KMS-11 (cell line): ENCODE data around the gene OR2T3.
"Not testable (repeated sequence)": the region's sequence is repeated elsewhere in the genome, so short reads cannot be mapped to it uniquely, and the experiment has no call there.

Source experiments
- H2AFZ ChIP-seq: fragments of 200-600 bp; sonication (generic); 2 replicates; pipeline ENCODE4 v1.6.1; 2016; ENCODE audit warnings: antibody characterized with exemption, mixed run types, low read depth
- H3K27ac ChIP-seq: fragments of 200-600 bp; sonication (generic); 2 replicates; pipeline ENCODE4 v1.6.1; 2016; ENCODE audit warnings: mild to moderate bottlenecking, mixed run types
- H3K27me3 ChIP-seq: fragments of 200-600 bp; sonication (generic); 2 replicates; pipeline ENCODE4 v1.6.1; 2017; ENCODE audit warnings: mild to moderate bottlenecking, low read depth, mixed run types, moderate library complexity; ENCODE audit not compliant: insufficient read depth
- H3K36me3 ChIP-seq: fragments of 200-600 bp; sonication (generic); 2 replicates; pipeline ENCODE4 v1.6.1; 2017; ENCODE audit warnings: mild to moderate bottlenecking, mixed run types; ENCODE audit not compliant: insufficient read depth
- H3K4me1 ChIP-seq: fragments of 200-600 bp; sonication (generic); 2 replicates; pipeline ENCODE4 v1.6.1; 2016; ENCODE audit warnings: mild to moderate bottlenecking, low read depth, mixed run types; ENCODE audit not compliant: poor library complexity, severe bottlenecking
- H3K4me2 ChIP-seq: fragments of 200-600 bp; sonication (generic); 2 replicates; pipeline ENCODE4 v1.7.0; 2016; ENCODE audit warnings: mild to moderate bottlenecking, mixed run types
- H3K4me3 ChIP-seq: fragments of 200-600 bp; sonication (generic); IDR thresholded peaks from 2 replicates; pipeline ENCODE4 v1.6.1; 2017; ENCODE audit warnings: low read depth, low read length, mixed read lengths; ENCODE audit not compliant: insufficient read depth
- H3K79me2 ChIP-seq: fragments of 200-600 bp; sonication (generic); 2 replicates; pipeline ENCODE4 v1.6.1; 2016; ENCODE audit warnings: low read depth, mixed run types; ENCODE audit not compliant: insufficient read depth
- H3K9ac ChIP-seq: fragments of 200-600 bp; sonication (generic); 2 replicates; pipeline ENCODE4 v1.6.1; 2016; ENCODE audit warnings: mild to moderate bottlenecking, mixed run types
- H4K20me1 ChIP-seq: fragments of 200-600 bp; sonication (generic); 2 replicates; pipeline ENCODE4 v1.6.1; 2016; ENCODE audit warnings: mild to moderate bottlenecking, mixed run types; ENCODE audit not compliant: insufficient read depth
- CTCF ChIP-seq: fragments of 200-600 bp; sonication (generic); conservative IDR thresholded peaks from 2 replicates; pipeline ENCODE4 v1.6.1; 2017; ENCODE audit warnings: low read depth, mild to moderate bottlenecking, antibody characterized with exemption, low read length, moderate library complexity, mixed read lengths

OR2T3 gene

GRCh38 chr1:248471154-248471553 lies 2.0 kb upstream of the OR2T3 start:
- TF ChIP-seq CTCF: no peak
- no peak overlapping the region for H2AFZ ChIP-seq
- no peaks in the 10 kb centered on the region for H3K79me2 ChIP-seq
- no peaks in the 10 kb centered on the region for H4K20me1 ChIP-seq
- no peaks in the 10 kb centered on the region for H3K4me1 ChIP-seq
- H3K9ac ChIP-seq: no peak overlapping the region
- H3K27ac ChIP-seq: no peak overlapping the region
- no peak overlapping the region for H3K4me3 ChIP-seq
- no peaks in the 10 kb centered on the region for H3K27me3 ChIP-seq
- H3K4me2 ChIP-seq: no peak overlapping the region
- no peaks in the 10 kb centered on the region for H3K36me3 ChIP-seq

GRCh38 chr1:248472111-248472510 lies 1.0 kb upstream of the OR2T3 start:
- H3K9ac ChIP-seq, H3K4me1 ChIP-seq, H2AFZ ChIP-seq, H3K36me3 ChIP-seq, H3K27me3 ChIP-seq, H3K4me2 ChIP-seq, H3K4me3 ChIP-seq, H4K20me1 ChIP-seq, H3K27ac ChIP-seq, H3K79me2 ChIP-seq: not testable (repeated sequence)

- not testable (repeated sequence) for H2AFZ ChIP-seq, H3K79me2 ChIP-seq, H4K20me1 ChIP-seq, H3K4me2 ChIP-seq, H3K27me3 ChIP-seq, H3K4me1 ChIP-seq, H3K27ac ChIP-seq, H3K36me3 ChIP-seq, H3K9ac ChIP-seq, H3K4me3 ChIP-seq
Measured at GRCh38 chr1:248475660-248476059, 2.5 kb downstream of the OR2T3 start.

- not testable (repeated sequence) for H3K4me2 ChIP-seq, H3K4me1 ChIP-seq, H3K4me3 ChIP-seq, H3K9ac ChIP-seq, H3K79me2 ChIP-seq, H2AFZ ChIP-seq, H3K27ac ChIP-seq, H4K20me1 ChIP-seq, H3K27me3 ChIP-seq, H3K36me3 ChIP-seq
Measured at GRCh38 chr1:248481686-248482579, 8.8 kb downstream of the OR2T3 start.

GRCh38 chr1:248488289-248488688 lies 15.1 kb downstream of the OR2T3 start, which contains the start of gene OR2T5:
Gene OR2T5, plus strand, starts transcription at chr1:248488589. Its CDS starts 0 bp downstream, at chr1:248488589.
- not testable (repeated sequence) for H3K9ac ChIP-seq, H3K79me2 ChIP-seq, H3K36me3 ChIP-seq, H3K4me2 ChIP-seq, H3K4me3 ChIP-seq, H2AFZ ChIP-seq, H3K27me3 ChIP-seq, H4K20me1 ChIP-seq, H3K4me1 ChIP-seq, H3K27ac ChIP-seq

GRCh38 chr1:248496661-248497060 lies 23.5 kb downstream of the OR2T3 start:
- not testable (repeated sequence) for H3K27me3 ChIP-seq, H3K27ac ChIP-seq, H4K20me1 ChIP-seq, H3K36me3 ChIP-seq, H3K4me2 ChIP-seq, H3K4me1 ChIP-seq, H2AFZ ChIP-seq, H3K9ac ChIP-seq, H3K4me3 ChIP-seq, H3K79me2 ChIP-seq

GRCh38 chr1:248500305-248501035 lies 27.3 kb downstream of the OR2T3 start:
- not testable (repeated sequence) for H3K27ac ChIP-seq, H3K9ac ChIP-seq, H3K36me3 ChIP-seq, H2AFZ ChIP-seq, H3K4me2 ChIP-seq, H4K20me1 ChIP-seq, H3K4me3 ChIP-seq, H3K27me3 ChIP-seq, H3K79me2 ChIP-seq, H3K4me1 ChIP-seq

GRCh38 chr1:248507773-248508172 lies 34.6 kb downstream of the OR2T3 start, which contains the start of gene OR2G6:
Gene OR2G6, plus strand, starts transcription at chr1:248508073. Its CDS starts 13,574 bp downstream, at chr1:248521647.
- H4K20me1 ChIP-seq, H3K9ac ChIP-seq, H3K27me3 ChIP-seq, H2AFZ ChIP-seq, H3K79me2 ChIP-seq, H3K4me3 ChIP-seq, H3K36me3 ChIP-seq, H3K4me2 ChIP-seq, H3K4me1 ChIP-seq, H3K27ac ChIP-seq: not testable (repeated sequence)

GRCh38 chr1:248510217-248510616 lies 37.1 kb downstream of the OR2T3 start:
- H3K27me3 ChIP-seq, H3K4me2 ChIP-seq, H3K4me3 ChIP-seq, H4K20me1 ChIP-seq, H3K4me1 ChIP-seq, H2AFZ ChIP-seq, H3K79me2 ChIP-seq, H3K27ac ChIP-seq, H3K9ac ChIP-seq, H3K36me3 ChIP-seq: not testable (repeated sequence)
